Testis (tissue), 3 donors: ENCODE measurements around the gene ARID1B. TPM values are rescaled to one million over a fixed set of nuclear protein-coding genes. Genes with fewer than 3 reads are reported as not detected.

Source experiments
- DNase-seq: peaks from one replicate; pipeline ENCODE4 v3.0.0-alpha.2; 2019
- H3K27ac ChIP-seq, 2 donors: fragments of 200-600 bp; sonication (generic); one replicate each; pipeline ENCODE4 v1.5.1; 2019
- H3K27me3 ChIP-seq: fragments of 200-600 bp; sonication (generic); one replicate; pipeline ENCODE4 v1.5.1; 2019
- H3K36me3 ChIP-seq: fragments of 200-600 bp; sonication (generic); one replicate; pipeline ENCODE4 v1.5.1; 2017; ENCODE audit warnings: low read depth; ENCODE audit errors: missing control alignments
- H3K4me1 ChIP-seq: fragments of 200-600 bp; sonication (generic); one replicate; pipeline ENCODE4 v1.5.1; 2019
- H3K4me3 ChIP-seq, 2 donors: fragments of 200-600 bp; sonication (generic); one replicate each; pipeline ENCODE4 v1.5.1; 2017 to 2019
- H3K9me3 ChIP-seq: fragments of 200-600 bp; sonication (generic); one replicate; pipeline ENCODE4 v1.5.1; 2017
- CTCF ChIP-seq, 3 experiments: fragments of 450-650 bp in 2 of 3; fragments of 200-600 bp in 1 of 3; sonication (generic) in 1 of 3; IDR thresholded peaks; one replicate each; pipeline ENCODE4 v1.5.1; 2016 to 2019; ENCODE audit warnings: antibody characterized with exemption in 3 of 3, mild to moderate bottlenecking in 2 of 3, moderate library complexity in 1 of 3
- POLR2A ChIP-seq: fragments of 450-650 bp; IDR thresholded peaks from one replicate; pipeline ENCODE4 v1.6.1; 2017; ENCODE audit warnings: antibody characterized with exemption, mild to moderate bottlenecking, moderate library complexity
- WGBS, 2 donors: methylation state at CpG; one replicate each; pipeline ENCODE4 v1.1.5; 2018; 5-methylcytosine and 5-hydroxymethylcytosine counted together
- intact Hi-C: fragments of 100-400 bp; cut with DNase I; formaldehyde crosslinking; loops from one replicate; pipeline ENCODE4 v1.15.1; 2023; ENCODE audit warnings: low total_unique reads
- polyA plus RNA-seq: library from polyadenylated mRNA; stranded (reverse); fragments of 350-450 nt; fragmentation: Illumina TruSeq; extraction: RNeasy Lipid Tissue Mini Kit (QIAGEN cat#74804); gene quantifications from one replicate; pipeline ENCODE4 v1.2.3, GENCODE V29; 2014; ENCODE audit warnings: low read depth, low replicate concordance; ENCODE audit not compliant: insufficient read depth
- total RNA-seq, 2 donors: library from RNA; depleted of rRNA; stranded (reverse); fragments of >200 nt; gene quantifications; one replicate each; pipeline ENCODE4 v1.2.3, GENCODE V29; 2016

Gene ARID1B
- total and polyA plus RNA-seq, 3 donors from 2014 or later: 26.2 to 126 (median 103) TPM

- no peak for DNase-seq
- Histone ChIP-seq H3K27ac (peak overlapping the region in 1 of 2 donors; percentile 3), H3K27me3 (no peaks in the 10 kb centered on the region), H3K36me3 (no peaks in the 10 kb centered on the region), H3K4me1 (peaks cover 14% of the 10 kb centered on the region), H3K9me3 (no peaks in the 10 kb centered on the region), H3K4me3 (no peak overlapping the region)
- TF ChIP-seq CTCF (IDR thresholded peaks at IDR 0.05) (no peak), POLR2A (no peak)
- intact Hi-C loops: no loop called here
- WGBS, 2 donors: 37 to 38% methylated on average over 12 of the region's 12 CpGs
Measured at GRCh38 chr6:157239671-157240058, 462.5 kb downstream of the ARID1B start.

- intact Hi-C loops: no loop called here
- Histone ChIP-seq H3K27me3 (no peaks in the 10 kb centered on the region), H3K36me3 (no peaks in the 10 kb centered on the region), H3K27ac (peak overlapping the region in 1 of 2 donors; percentile 3), H3K4me3 (no peak overlapping the region), H3K9me3 (no peaks in the 10 kb centered on the region), H3K4me1 (peaks cover 14% of the 10 kb centered on the region)
- no peak for TF ChIP-seq CTCF (IDR thresholded peaks at IDR 0.05)
- no peak for TF ChIP-seq POLR2A
- DNase-seq: peak; percentile 75
- WGBS, 2 donors: 14 to 16% methylated on average over 27 to 28 of the region's 28 CpGs
Measured at GRCh38 chr6:157240059-157240959, 463.1 kb downstream of the ARID1B start.

GRCh38 chr6:157240960-157241311, 463.8 kb downstream of the ARID1B start:
- intact Hi-C loops: no loop called here
- peaks cover 8% of the 10 kb centered on the region for H3K4me1 ChIP-seq
- no peak overlapping the region for H3K4me3 ChIP-seq
- DNase-seq: no peak
- H3K27ac ChIP-seq: no peak overlapping the region
- no peaks in the 10 kb centered on the region for H3K27me3 ChIP-seq
- H3K36me3 ChIP-seq: no peaks in the 10 kb centered on the region
- 43 to 78% methylated on average over 6 to 10 of the region's 10 CpGs for WGBS, 2 donors
- no peaks in the 10 kb centered on the region for H3K9me3 ChIP-seq
- no peak for TF ChIP-seq POLR2A
- no peak for TF ChIP-seq CTCF (IDR thresholded peaks at IDR 0.05)

- no peak overlapping the region for H3K4me3 ChIP-seq
- H3K4me1 ChIP-seq: peaks cover 13% of the 10 kb centered on the region
- H3K36me3 ChIP-seq: no peaks in the 10 kb centered on the region
- DNase-seq: no peak
- H3K27ac ChIP-seq: no peak overlapping the region
- TF ChIP-seq POLR2A (no peak), CTCF (IDR thresholded peaks at IDR 0.05) (no peak)
- intact Hi-C loops: no loop called here
- no peaks in the 10 kb centered on the region for H3K27me3 ChIP-seq
- H3K9me3 ChIP-seq: no peaks in the 10 kb centered on the region
- 88 to 95% methylated on average over 6 of the region's 6 CpGs for WGBS, 2 donors
Measured at GRCh38 chr6:157242791-157243190, 465.6 kb downstream of the ARID1B start.

- H3K4me1 ChIP-seq: peaks cover 13% of the 10 kb centered on the region
- intact Hi-C loops: no loop called here
- WGBS, 2 donors: 48 to 73% methylated on average over 3 to 4 of the region's 4 CpGs
Measured at GRCh38 chr6:157244175-157244574, 467.0 kb downstream of the ARID1B start.

More at GRCh38 chr6:157244175-157244574, 467.0 kb downstream of the ARID1B start:
- no peak for DNase-seq
- Histone ChIP-seq H3K4me3 (no peak overlapping the region), H3K9me3 (no peaks in the 10 kb centered on the region), H3K27ac (no peak overlapping the region), H3K27me3 (no peaks in the 10 kb centered on the region), H3K36me3 (no peaks in the 10 kb centered on the region)
- TF ChIP-seq CTCF (IDR thresholded peaks at IDR 0.05): no peak
- no peak for TF ChIP-seq POLR2A
